HG03025 (cell line): ENCODE data around the gene SMIM10L1.
A peak's percentile ranks its signal among the peaks of the same experiment; 100 is the strongest.

ENCODE experiments used
- ATAC-seq: cut with Tn5 transposase; IDR thresholded peaks from one replicate; pipeline ENCODE4 v1.9.1; 2021; ENCODE audit warnings: mild to moderate bottlenecking, moderate library complexity; ENCODE audit not compliant: unreplicated experiment, low FRiP score

Gene SMIM10L1

GRCh38 chr12:11171145-11171968 is at the start of gene SMIM10L1:
Gene SMIM10L1 (plus strand): TSS chr12:11171194. CDS start chr12:11171357, 163 bp downstream.
- ATAC-seq, result peak; percentile 98

GRCh38 chr12:11130382-11130781 is 40.6 kb upstream of the SMIM10L1 start:
- ATAC-seq, result no peak

- no peak for ATAC-seq
These were observed 40.0 kb upstream of the SMIM10L1 start for GRCh38 chr12:11130999-11131398.

- no peak for ATAC-seq
These were observed 37.8 kb upstream of the SMIM10L1 start for GRCh38 chr12:11133162-11133561.

GRCh38 chr12:11133816-11134215 is 37.2 kb upstream of the SMIM10L1 start:
- ATAC-seq, result no peak

GRCh38 chr12:11134305-11134704 is 36.7 kb upstream of the SMIM10L1 start, which contains the start of gene TAS2R30:
Gene TAS2R30 (minus strand): TSS chr12:11134644. CDS start chr12:11134244, 400 bp downstream.
- ATAC-seq, result no peak

- ATAC-seq, result no peak
These were observed 34.9 kb upstream of the SMIM10L1 start for GRCh38 chr12:11136075-11136474.

GRCh38 chr12:11143352-11143751 is 27.6 kb upstream of the SMIM10L1 start:
- no peak for ATAC-seq

- ATAC-seq, result no peak
These were observed 26.7 kb upstream of the SMIM10L1 start for GRCh38 chr12:11144297-11144696.

- no peak for ATAC-seq
These were observed 23.6 kb upstream of the SMIM10L1 start for GRCh38 chr12:11147420-11147819.

- no peak for ATAC-seq
These were observed 20.2 kb upstream of the SMIM10L1 start for GRCh38 chr12:11150832-11151231.

GRCh38 chr12:11152725-11153124 is 18.3 kb upstream of the SMIM10L1 start:
- ATAC-seq, result no peak

GRCh38 chr12:11154400-11154925 is 16.5 kb upstream of the SMIM10L1 start:
- no peak for ATAC-seq

GRCh38 chr12:11158885-11159444 is 12.0 kb upstream of the SMIM10L1 start:
- no peak for ATAC-seq

- ATAC-seq, result no peak
These were observed 8.5 kb upstream of the SMIM10L1 start for GRCh38 chr12:11162502-11162901.

GRCh38 chr12:11164384-11164783 is 6.6 kb upstream of the SMIM10L1 start:
- ATAC-seq, result no peak

GRCh38 chr12:11166300-11166699 is 4.7 kb upstream of the SMIM10L1 start:
- no peak for ATAC-seq

- no peak for ATAC-seq
These were observed 217 bp upstream of the SMIM10L1 start for GRCh38 chr12:11170810-11171144.

GRCh38 chr12:11171969-11172675 is 1.1 kb downstream of the SMIM10L1 start:
- no peak for ATAC-seq

GRCh38 chr12:11174022-11174421 is 3.0 kb downstream of the SMIM10L1 start:
- no peak for ATAC-seq

- no peak for ATAC-seq
These were observed 7.3 kb downstream of the SMIM10L1 start for GRCh38 chr12:11178250-11178649.
